ENCODE results near the gene FUOM.
A peak's percentile ranks its signal among the peaks of the same experiment; 100 is the strongest.
"Not testable (repeated sequence)": the region's sequence is repeated elsewhere in the genome, so short reads cannot be mapped to it uniquely, and the experiment has no call there.

The FUOM gene

DNA sequence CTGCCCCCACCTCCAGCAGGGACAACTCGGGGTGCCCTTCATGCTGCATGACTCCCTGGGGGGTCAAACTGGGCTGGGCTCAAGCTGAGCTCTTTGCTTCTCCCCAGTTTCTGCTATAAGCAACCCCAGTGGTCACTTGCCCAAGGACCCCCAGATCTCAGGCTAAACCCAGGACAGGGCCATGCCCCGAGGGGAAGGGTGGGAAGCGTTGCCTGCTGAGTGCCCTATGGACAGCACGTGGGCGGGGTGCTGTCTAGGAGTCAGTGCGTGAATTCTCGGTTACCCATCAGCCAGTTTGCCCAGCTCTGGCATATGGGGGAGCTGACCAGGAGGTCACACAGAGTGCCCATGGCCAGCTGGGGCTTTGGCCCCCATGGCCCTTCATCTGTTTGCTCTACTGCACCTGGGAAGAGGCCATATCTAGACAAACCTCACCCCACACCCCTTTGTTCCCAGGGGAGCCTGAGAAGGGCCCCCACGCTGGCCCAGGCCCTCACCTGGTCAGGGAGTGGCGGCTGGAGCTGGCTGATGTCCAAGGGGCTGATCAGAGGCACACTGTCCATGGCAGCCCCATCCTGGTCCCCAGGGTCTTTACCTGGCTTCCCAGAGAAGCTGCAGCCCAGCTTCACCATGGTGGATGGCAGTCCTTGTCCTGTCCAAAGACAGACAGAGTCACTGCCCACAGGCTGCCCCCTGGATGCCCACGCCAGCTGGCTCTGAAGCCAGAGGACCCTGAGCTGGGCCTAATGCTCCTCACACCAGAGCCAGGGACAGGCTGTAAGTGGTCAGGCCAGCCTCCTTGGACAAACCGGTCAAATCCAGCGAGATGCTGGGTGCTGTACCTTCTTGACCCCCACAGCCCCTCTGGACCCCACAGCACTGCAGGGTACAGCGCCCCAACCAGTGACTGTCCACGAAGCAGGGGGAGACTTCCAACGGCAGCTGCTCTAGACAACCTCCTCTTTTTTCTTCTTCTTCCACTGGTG is 29.2 kb downstream of the FUOM start:
- no peak for DNase-seq

DNA sequence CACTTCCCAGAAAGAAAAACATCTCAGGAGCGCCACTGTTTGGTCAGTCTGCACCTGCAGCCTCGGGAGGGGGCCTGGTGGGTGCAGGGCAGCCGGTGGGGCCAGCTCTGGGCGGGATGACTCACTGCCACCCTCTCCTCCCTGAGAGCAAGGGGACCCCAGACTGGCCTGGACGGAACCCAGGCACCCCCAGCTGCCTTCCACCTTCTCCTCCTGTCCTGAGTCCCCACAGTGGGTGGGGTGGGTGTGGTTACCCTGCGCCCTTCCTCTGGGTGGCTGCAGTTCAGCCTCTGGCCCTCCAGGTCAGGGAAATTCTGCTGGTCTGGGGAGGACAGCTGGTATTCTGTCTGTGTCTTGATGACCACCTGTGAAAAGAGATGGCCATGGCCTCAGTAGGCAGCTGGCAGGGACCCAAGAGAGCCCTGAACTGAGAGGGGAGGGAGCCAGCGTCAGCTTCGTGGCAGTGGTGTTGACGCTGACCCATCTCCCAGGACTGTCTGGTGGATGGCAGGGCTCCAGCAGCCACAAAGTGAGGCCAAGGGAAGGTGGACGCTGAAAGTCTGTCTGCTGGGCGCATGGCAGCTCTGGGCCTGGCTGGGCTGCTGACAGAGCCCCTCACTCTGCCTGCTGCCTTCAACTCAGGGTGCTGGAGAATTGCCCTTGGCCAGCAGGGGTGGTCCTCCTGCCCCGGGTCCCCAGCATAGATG is 30.0 kb downstream of the FUOM start:
- DNase-seq, result no peak

DNA sequence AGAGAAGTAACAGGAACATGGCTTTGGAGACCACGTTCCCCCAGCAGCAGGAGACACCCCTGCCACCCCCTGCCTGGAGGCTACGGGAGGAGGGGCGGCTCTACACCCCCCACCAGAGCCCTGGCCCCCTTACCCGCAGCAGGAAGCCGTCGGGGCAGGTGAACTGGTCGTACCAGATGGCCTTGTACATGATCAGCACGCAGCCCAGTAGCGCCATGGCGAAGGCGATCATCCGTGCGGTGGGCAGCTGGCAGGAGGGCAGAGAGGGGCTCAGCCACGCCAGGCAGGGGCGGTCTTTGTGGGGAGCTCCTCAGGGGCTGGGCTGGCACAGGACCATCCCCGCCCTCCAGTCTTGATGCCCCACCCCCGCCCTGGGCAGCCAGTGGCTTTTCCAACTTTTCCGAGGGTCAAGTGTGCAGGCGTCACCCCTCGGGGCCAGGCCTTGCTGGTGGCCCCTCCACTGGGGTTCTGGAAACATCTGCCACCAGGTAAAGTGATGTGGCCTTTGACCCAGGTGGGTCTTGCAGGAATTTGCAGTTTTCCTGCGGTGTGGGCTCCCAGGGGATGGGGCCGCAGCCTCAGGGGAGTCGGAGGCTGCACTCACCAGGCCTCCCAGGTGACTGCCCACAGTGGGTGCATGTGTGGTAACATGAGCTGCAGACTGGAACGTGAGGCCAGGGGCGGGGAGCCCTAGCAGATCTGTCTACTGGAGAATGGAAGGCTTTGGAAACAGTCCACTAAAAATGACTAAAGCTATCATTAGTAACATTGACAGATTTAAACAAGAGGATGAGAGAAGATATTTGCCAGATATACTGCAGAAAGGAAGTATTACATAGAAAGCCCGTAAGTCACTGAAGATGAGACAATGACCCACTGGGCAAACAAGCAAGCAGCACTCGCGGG is 30.8 kb downstream of the FUOM start:
- no peak for DNase-seq

GRCh38 chr10:133326223-133326551 is 31.6 kb downstream of the FUOM start:
- no peak for DNase-seq

DNA sequence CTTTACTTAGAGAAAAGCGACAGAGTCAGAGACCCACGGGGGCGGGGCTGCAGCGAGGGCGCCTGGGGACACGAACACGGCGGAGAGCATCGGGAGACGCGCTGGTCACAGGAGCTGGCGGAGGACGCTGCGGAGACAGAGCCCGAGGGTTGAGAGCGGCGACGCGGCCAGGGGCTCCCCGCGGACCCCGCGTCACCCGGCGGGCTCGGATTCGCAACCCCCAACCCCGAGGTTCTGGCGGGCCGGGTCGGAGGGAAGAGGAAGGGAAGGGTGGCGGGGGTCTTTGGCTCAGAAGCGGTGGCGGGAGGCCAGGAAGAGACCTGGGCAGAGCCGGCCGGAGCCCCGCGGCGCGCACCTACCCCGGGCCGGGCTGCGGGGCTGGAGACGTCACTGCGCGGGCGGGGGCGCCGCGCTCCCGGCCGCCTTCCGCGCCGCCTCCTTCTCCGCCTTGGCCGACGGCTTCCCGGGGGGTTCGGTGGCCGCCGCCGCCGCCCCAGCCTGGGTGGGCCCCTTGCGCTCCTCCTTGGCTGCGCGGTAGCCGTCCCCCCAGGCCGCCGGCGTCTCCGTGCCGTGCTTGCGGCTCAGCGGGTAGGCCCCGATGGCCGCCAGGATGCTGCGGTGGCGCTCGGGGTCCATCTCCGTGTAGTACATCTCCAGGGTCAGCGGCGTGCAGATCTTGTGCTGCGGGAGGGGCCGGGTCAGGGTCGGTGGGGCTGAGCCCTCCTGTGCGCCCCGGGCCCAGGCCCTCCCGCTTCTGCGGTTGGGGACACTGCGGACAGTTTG is 32.2 kb downstream of the FUOM start:
- DNase-seq, result no peak

GRCh38 chr10:133324857-133325260 is 33.0 kb downstream of the FUOM start:
- no peak for DNase-seq

DNA sequence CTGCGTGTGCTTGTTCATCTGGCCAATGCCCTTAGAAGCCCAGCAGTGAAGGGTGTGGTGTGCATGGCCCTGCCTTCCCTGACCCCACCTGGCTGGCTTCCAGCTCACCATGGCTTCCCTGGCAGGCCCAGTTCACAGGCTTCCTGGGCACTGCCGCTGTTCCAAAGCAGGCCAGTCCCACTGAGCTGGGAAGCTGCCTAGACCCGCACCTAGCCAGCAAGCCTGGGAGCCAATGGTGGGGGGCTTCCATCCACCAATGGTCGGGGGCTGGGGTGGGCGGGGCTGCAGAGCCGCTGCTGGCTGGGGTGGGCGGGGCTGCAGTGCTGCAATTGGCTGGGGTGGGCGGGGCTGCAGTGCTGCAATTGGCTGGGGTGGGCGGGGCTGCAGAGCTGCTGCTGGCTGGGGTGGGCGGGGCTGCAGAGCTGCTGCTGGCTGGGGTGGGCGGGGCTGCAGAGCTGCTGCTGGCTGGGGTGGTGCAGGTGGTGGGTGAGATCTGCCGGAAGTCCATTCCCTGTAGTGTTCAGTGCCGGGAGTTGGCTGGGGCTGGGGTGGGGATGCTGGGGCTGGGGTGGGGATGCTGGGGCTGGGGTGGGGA is 33.5 kb downstream of the FUOM start:
- DNase-seq, result no peak

DNA sequence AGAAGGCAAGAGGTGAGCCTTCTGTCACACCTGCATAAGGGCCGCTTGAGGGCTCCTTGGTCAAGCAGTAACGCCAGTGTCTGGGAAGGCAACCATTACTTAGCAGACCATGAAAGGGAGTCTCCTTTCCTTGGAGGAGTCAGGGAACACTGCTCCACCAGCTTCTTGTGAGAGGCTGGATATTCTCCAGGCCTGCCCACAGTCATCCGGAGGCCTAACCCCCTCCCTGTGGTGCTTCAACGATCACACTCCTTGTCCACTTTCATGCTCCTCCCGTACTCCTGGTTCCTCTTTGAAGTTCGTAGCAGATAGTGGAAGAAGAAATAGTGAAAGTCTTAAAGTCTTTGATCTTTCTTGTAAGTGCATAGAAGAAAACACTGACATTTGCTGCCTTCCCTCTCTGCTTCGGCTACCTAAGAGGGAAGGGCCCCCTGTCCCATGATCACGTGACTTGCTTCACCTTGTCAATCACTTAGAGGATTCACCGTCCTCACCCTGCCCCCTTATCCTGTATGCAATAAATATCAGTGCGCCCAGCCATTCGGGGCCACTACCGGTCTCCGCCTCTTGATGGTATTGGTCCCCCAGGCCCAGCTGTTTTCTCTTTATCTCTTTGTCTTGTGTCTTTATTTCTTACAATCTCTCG is 35.6 kb downstream of the FUOM start:
- DNase-seq, result not testable (repeated sequence)

GRCh38 chr10:133320852-133321422 is 36.9 kb downstream of the FUOM start:
- not testable (repeated sequence) for DNase-seq

DNA sequence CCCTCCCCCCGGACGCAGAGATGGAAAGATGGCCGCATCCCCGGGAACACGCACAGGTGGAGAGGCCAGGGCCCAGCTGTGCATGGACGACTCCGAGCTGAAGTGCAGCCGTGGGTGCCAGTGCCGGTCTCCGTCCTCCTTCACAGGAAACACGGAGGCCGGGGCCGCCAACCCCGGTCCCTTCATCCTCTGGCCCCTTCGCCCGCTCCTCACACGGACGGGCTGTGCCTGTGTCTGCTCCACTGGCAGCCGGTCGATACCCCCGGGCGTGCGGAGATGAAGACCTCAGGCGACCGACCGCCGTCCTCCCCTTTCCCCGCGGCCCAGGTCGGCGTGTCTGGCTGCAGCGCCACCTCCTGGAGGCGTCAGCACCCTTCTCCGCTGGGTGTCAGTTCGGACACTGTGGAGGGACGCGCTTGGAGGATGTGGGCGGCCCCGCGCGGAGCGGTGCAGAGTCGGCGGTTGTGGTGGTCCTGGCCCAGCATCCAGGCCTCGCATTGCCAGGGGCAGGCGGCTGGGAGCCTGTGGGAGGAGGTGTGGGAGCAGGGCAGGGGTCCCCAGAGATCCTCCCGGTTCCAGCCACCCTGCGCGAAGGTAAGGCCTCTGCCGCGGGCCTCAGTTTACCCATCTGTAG is 39.2 kb downstream of the FUOM start:
- peak; percentile 59 to 61 for DNase-seq

DNA sequence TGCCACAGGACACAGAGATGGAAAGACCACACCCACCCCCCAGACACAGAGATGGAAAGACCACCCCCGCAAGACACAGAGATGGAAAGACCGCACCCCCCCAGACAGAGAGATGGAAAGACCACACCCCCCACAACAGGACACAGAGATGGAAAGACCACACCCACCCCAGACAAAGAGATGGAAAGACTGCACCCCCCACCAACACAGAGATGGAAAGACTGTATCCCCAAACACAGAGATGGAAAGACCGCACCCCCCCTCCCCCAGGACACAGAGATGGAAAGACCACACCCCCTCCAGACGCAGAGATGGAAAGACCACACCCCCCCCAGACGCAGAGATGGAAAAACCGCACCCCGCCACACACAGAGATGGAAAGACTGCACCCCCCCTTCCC is 41.1 kb downstream of the FUOM start:
- no peak for DNase-seq

DNA sequence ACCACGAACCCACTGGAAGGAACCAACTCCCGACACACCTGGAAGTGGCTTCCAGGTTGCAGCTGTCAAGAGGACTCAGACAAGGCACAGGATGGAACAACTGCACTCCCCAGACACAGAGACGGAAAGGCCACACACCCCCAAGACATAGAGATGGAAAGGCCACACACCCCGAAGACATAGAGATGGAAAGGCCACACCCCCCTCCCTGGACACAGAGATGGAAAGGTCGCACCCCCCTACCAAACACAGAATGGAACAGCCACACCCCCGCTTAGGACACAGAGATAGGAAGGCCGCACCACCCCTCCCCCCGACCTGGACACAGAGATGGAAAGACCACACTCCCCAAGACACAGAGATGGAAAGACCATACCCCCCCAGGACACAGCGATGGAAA is 41.6 kb downstream of the FUOM start:
- no peak for DNase-seq

DNA sequence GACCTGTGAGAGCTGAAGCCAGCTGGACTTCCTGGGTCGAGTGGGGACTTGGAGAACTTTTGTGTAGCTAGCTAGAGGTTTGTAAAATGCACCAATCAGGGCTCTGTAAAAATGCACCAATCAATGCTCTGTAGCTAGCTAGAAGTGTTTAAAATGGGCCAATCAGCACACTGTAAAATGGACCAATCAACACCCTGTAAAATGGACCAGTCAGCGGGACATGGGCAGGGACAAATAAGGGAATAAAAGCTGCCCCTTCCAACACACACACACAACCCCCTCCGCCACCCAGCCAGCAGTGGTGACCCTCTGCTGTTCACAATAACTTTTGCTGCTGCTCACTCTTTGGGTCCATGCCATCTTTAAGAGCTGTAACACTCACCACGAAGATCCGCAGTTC is 42.0 kb downstream of the FUOM start:
- DNase-seq, result no peak

GRCh38 chr10:133314911-133315310 is 42.9 kb downstream of the FUOM start:
- DNase-seq, result no peak

- DNase-seq, result no peak
Measured at GRCh38 chr10:133313192-133313591, 44.6 kb downstream of the FUOM start.

DNA sequence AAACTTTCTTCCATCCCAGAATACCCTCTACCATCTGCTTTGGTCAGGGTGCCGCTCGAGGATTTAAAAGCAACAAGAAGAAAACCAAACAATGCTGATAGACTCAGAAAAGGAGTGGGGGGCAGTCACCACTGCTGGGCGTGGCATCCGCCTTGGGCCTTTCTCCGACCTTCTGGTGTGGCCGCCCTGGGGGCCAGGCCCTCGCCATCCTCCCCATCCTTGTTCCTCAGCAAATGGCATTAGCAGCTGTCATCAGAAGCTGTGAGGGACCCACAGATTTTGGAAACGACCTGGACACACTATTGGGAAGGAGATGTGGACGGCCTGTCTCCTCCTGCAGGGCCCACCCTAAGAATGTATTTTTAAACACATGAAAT is 45.1 kb downstream of the FUOM start:
- DNase-seq, result no peak

DNA sequence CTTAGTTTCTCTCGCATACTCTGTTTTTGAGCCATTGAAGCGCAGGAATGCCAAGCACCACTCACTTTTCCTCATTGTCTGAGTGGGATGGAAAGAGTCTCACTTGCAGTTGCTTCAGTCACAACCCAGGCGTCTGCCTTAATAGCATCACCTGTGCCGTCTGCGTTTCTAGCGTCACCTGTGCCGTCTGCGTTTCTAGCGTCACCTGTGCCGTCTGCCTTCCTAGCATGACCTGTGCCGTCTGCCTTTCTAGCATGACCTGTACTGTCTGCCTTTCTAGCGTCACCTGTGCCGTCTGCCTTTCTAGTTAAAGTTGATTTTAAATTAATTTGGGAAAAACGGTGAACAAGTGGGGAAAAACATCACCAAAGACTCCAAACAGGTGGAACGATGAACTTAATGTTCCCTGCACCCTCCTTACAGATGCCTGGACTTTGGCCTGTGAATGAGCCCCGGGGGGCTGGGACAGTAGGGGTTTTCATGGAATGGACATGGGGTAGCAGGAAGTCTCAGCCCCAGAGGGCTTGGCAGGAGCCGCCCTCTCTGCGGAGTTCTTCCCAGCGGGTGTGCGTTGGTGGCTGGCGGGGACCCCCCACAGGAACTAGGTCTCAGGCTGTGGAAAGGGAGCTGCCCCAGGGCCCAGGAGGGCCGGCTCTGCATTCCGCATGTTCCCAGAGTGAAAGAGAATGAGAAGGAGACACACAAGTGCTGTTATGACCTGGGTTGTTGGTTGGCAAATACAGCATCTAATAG is 45.6 kb downstream of the FUOM start:
- no peak for DNase-seq

- no peak for DNase-seq
Measured at GRCh38 chr10:133311570-133311969, 46.2 kb downstream of the FUOM start.

GRCh38 chr10:133310789-133311188 is 47.0 kb downstream of the FUOM start:
- DNase-seq, result no peak

DNA sequence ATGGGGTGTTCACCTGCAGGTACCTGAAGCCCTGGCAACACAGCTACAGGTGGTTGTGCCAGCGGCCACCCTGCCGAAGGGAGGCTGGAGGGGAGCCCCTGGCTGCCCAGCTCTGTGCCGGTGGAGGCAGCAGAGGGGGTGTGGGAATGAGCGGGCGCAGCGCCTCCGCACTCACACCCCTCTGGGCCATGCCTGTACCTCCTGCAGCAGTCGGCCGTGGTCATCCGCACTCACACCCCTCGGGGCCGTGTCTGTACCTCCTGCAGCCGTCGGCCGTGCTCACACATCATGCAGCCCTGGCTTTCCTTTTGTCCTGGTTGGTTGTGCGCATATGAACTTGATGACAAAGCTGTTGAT is 47.4 kb downstream of the FUOM start:
- DNase-seq, result no peak
